Erythroblast (primary cell): ENCODE measurements around the gene ALDH6A1.

Experiments
- GATA1 ChIP-seq: IDR thresholded peaks from 2 replicates; pipeline ENCODE4 v1.6.1; 2011; ENCODE audit warnings: low read depth, mild to moderate bottlenecking, control low read depth, low read length, moderate library complexity
- POLR2A ChIP-seq: IDR thresholded peaks from 2 replicates; pipeline ENCODE4 v1.6.1; 2011; ENCODE audit warnings: mild to moderate bottlenecking, low read length

DNA sequence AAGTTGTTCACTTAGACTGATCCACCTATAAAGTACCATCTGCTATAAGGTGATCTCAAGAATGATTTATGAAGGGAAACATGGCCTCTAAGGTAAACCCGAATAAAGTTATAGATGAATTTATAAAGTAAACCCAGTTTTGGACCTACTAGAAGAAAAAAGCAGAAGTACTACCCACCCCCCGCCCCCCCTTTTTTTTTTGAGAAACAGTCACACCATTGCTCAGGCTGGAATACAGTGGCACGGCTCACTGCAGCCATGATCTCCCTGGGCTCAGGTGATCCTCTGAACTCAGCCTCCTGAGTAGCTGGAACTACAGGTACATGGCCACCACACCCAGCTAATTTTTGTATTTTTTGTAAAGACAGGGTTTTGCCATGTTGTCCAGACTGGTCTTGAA is 69.1 kb downstream of the ALDH6A1 start:
- TF ChIP-seq POLR2A (no peak), GATA1 (no peak)
